GM21515 (cell line): ENCODE measurements around the gene TMEM175.

Experiments used
- ATAC-seq: cut with Tn5 transposase; IDR thresholded peaks from one replicate; pipeline ENCODE4 v1.9.1; 2021; ENCODE audit not compliant: unreplicated experiment

The TMEM175 gene

DNA sequence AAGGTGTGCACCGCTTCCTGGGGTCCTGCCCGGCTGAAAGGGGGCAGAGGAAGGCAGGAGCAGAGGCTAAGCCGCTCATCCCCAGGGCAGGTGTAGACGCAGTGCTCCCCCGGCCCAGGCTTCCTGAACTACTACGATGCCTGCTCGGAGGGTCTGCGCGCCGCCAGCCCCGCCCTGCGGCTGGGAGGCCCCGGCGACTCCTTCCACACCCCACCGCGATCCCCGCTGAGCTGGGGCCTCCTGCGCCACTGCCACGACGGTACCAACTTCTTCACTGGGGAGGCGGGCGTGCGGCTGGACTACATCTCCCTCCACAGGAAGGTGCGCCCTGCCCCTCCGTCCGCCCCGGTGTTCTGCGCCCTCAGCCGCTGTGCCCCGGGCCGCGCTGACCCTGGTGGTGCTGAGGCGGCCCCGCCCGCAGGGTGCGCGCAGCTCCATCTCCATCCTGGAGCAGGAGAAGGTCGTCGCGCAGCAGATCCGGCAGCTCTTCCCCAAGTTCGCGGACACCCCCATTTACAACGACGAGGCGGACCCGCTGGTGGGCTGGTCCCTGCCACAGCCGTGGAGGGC, 69.4 kb downstream of the TMEM175 start:
- no peak for ATAC-seq

DNA sequence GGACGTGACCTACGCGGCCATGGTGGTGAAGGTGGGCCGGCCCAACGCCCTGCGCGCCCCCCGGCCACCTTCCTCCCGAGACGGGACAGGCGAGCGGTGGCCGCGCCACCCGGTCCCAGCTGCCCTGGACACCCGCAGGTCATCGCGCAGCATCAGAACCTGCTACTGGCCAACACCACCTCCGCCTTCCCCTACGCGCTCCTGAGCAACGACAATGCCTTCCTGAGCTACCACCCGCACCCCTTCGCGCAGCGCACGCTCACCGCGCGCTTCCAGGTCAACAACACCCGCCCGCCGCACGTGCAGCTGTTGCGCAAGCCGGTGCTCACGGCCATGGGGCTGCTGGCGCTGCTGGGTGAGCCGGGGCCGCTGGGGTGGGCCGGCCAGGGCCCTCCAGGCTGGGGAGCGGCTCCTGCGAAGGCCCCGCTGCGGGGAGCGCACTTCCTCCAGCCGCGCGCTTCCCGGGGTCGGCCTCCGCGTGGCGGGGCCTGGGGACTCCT, 69.9 kb downstream of the TMEM175 start:
- ATAC-seq: no peak

DNA sequence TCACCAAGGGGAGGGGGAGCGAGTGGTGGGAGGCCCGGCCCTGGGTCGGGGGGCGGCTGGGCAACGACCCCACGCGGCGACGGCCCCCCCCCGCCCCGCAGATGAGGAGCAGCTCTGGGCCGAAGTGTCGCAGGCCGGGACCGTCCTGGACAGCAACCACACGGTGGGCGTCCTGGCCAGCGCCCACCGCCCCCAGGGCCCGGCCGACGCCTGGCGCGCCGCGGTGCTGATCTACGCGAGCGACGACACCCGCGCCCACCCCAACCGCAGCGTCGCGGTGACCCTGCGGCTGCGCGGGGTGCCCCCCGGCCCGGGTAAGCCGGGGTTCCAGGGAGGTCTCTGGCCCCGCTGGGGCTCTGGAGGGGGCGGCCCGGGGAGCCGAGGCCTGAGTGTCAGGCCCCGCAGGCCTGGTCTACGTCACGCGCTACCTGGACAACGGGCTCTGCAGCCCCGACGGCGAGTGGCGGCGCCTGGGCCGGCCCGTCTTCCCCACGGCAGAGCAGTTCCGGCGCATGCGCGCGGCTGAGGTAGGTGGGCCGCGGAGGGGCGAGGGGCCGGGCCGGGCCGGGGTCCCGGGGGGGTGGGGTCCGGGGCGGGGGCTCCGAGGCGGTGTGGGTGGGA, 70.5 kb downstream of the TMEM175 start:
- ATAC-seq: no peak

DNA sequence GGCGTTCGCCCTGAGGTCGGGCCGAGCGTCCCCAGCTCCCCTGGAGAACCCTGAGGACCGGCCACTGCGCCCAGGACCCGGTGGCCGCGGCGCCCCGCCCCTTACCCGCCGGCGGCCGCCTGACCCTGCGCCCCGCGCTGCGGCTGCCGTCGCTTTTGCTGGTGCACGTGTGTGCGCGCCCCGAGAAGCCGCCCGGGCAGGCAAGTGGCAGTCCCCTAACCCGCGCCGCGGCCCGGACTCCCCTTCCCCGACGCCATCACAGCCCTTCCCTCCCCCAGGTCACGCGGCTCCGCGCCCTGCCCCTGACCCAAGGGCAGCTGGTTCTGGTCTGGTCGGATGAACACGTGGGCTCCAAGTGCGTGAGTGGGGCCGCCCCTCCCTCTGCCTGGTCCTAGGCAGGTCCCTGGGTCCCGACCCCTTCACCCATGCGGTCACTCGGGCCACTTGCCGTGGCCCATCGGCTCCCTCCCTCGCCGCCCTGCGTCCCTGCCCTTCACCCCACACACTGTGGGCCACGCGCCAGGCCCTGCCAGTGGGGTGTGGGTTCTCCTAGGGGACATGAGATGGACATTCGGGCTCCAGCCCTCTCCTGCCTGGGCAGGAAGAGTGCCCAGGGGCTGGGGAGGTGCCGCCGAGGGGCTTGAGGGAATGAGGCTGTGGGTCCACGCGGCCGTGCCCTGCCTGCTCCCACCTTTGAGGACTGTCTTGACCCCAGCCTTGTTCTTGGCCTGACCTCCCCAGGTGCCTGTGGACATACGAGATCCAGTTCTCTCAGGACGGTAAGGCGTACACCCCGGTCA, 71.2 kb downstream of the TMEM175 start:
- ATAC-seq: no peak

DNA sequence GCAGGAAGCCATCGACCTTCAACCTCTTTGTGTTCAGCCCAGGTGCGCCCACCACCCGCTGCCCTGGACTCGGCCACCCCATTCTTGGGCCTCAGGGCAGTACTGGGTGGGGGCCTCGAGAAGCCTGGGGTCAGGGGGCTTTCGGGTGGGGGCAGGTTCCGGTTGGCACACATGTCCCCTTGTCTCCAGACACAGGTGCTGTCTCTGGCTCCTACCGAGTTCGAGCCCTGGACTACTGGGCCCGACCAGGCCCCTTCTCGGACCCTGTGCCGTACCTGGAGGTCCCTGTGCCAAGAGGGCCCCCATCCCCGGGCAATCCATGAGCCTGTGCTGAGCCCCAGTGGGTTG, 71.8 kb downstream of the TMEM175 start:
- ATAC-seq: no peak

DNA sequence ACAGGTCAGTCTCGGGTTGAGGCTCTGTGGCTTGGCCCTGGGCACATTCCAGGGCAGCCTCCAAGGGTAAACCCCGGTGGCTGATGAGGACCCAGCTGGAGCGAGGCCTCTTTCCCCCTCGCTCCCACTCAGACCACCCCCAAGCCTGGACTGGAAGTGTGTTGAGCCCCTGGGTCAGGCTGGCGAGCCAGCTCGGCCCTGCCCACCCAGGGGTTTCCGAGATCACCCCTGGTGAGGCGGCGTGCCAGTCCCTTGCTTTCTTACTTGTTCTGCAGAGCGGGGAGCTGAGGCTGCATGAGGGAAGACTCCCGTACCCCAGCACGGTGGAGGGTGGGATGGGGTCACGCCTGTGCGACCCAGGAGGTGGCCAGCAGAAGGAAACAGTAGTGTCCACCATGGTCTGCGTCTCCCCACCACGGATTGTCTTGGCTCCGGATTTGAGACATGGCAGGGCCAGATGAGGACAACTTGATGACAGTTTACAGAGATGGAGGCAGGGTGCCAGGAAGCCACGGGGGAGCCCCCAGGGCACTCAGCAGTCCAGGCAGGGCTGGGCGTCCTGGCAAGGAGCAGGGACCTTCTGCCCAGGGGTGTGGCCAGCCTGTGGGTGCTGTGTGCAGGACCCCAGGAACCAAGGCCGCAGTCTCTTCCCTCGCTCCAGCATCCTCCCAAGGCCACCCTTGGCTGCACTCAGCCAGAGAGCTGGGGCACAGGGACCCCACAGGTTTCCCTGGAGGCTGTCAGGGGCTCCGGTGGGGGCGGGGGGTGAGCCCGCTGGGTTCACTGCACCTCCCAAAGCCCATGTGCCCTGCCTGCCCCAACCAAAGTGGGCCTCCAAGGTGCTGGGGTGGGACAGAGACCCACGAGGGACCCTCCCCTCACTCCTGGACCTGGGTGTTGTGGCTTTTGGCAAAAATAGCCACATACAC, 72.6 kb downstream of the TMEM175 start:
- no peak for ATAC-seq

DNA sequence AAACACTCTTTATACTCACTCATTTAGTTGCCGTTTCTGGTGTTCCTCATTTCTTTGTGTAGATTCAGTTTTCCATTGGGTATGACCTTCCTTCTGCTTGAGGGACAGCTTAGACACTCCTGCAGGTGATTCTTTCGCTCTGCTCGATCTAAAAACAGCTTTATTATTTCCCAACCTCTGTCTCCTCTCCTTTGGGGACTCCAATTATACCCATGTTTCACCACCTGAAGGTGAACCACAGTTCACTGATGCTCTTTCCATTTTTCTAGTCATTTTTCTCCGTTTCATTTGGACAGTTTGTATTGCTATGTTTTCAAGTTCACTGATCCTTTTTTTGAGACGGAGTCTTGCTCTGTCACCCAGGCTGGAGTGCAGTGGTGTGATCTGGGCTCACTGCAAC, 74.6 kb downstream of the TMEM175 start:
- ATAC-seq: no peak
